ENCODE results near the gene AP1G2.

AP1G2 gene

DNA sequence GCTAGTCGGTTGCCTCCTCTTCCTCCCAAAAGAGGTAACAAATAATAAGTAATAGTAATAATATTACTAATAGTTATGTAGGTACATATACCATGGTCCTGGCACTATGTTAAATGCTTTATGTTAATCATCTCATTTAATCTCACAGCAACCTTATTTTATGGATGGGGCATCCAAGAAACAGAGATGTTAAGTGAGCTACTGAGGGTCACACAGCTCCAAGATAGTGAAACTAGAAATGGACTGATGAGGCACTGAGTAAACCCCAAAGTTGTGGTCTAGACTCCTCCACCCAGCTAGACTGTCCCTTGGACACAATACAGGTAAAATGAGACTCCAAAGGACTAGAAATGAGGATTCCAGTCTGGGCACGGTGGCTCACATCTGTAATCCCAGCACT is 31.1 kb downstream of the AP1G2 start:
- no peak for DNase-seq

DNA sequence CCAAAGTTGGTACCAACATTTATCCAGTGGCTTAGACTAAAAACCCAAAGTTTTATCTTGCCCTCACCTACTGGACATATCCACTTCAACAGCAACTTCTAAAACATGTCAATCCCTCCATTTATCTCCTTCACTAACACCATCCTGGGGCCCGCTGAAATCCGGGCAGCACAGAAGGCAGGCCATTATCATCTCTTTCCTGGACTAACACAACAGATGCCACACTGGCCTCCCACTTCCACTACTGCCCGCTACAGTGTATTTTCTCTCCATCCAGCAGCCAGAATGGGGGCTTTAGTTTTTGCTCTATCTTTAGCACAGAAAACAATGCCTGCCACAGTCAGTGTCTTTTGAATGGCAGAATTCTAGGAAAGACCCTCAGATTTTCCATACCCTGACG is 31.6 kb downstream of the AP1G2 start:
- no peak for DNase-seq

DNA sequence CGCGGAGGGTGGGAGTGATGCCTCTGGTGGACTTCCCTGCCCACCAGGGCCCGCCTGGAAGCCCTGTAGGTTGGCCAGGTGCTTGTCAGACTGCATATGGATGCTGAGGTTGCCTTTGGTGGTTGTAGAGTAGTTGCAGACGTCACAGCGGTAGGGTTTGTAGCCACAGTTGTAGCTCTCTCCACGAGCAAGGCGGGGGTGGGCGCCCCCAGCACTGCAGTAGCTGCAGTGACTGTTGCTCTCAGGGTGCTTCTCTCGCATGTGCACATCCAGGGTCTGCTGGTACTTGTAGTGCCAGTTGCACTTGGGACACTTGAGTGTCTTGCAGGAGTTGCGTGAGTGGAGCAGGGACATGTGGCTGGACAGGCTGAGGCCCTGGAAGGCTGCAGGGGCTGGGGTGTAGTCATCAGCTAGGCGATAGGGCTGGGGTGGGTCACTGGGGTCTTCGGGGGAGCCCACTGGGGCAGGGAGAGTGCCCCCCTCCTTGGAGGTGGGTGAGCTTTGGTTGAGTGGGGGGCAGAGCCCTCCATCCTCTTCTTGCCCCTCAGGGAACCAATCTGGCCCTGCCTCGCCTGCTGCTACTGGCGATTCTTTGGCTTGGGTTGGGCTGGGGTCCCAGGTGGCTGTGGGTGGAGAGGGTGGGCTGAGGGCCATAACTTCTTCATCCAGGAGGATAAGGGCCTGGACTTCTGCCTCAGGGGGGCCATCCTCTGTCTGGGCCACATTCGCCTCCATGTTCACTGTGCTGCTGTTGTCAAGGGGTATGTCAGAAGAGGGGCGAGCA is 33.7 kb downstream of the AP1G2 start:
- no peak for DNase-seq

DNA sequence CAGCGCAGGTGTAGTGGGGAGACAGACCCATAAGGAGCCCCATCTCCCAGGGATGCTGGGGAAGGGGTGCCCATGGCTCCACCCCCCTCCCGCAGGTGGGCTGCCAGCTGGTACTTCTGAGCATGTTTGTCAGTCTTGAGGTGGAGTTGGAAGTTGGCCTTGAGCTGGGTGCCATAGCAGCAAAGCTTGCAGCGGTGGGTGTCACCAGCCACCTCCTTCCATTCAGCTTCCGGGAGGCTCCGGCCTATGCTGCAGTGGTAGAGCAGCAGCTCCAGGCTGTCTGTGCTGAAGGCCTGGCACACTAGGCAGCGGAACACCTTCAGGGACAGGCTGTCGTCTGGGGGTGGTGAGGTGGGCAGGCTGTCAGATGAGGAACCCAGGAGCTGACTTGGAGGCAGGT is 34.9 kb downstream of the AP1G2 start:
- no peak for DNase-seq

DNA sequence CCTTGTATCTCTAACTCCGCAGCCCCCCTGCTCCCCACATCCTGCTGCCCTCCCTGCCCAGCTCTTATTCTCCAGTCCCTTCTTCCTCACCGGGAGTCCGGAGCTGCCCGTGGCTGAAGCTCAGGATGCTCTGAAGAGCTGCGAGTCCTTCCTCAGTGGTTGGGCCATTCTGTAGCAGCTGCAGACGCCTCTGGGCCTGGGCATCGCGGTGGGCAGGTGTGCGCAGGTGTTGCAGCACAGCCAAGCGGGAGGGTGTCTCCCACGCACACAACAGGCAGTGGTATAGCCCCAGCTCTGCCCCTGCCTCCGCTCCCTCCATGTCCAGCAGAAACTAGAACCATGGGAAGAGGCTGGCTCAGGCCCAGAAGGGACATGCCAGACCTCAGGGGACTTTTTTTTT is 36.2 kb downstream of the AP1G2 start:
- DNase-seq = no peak

DNA sequence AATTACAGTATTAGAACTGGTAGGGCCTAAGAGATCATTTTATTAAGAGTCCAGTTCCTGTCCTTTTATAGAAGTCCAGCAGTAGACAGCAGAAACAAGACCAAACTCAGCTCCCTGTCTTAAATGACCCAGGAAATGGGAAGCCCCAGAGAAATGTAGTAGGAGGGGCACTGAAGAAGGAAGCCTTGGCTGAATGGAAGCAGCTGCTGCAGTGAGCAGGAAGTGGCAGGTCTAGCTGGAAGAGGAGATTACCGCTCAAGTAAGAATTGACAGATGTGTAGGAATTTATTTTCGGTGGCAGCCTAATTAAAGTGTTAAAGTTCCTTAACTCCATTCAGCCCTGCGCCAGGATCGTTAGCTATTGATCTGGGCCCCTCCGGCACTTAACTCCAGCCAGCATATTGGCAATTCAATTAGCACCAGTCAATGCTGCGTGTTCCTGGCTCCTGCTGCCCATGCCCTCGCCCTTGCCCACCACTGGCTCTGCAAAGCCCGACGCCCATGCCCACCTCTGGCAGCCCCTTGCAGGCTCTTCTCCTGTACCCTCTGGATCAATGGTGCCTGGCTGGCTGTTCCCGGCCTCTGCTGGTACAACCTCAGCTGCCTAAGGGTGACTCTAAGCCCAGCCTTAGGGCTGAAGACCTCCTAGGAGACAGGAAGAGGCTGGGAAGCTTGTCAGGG is 37.1 kb downstream of the AP1G2 start:
- no peak for DNase-seq

DNA sequence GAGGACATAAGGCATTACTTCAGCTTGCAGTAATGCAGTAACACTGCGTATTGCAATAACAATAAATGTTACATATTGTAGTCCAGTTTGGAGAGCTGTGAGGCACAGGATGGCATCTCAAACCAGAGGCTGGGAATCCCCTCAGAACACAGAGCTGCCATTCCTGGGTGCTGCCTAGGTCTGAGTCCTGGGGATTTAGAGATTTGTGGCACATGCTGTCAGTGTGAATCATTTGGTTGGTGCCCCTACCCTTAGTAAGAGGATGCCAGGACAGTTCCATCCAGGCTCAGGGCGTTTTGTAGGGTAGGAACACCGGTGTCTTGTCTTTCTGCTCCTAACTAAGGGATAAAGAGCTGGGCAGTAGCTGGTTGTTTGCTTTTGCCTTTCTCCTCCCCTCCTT is 38.6 kb downstream of the AP1G2 start:
- DNase-seq = no peak

DNA sequence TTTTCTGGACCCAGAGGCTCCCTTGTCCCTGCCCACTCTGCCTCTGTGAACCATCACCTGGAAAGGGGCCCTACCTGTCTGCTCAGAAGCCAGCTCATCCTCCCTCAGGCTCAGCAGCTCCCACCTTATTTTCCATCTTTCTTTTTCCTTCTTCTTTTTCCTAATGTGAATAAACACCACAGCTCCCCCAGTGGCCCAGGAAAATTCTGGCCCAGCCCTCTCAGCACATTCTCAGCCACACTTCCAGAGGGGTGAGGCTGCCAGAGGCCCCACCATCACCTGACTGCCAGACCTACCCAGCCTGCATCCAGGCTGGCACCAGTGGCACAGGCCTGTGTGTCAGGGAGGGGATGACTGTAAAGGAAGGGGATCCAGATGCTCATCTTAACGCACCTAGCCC is 39.0 kb downstream of the AP1G2 start:
- DNase-seq = no peak

DNA sequence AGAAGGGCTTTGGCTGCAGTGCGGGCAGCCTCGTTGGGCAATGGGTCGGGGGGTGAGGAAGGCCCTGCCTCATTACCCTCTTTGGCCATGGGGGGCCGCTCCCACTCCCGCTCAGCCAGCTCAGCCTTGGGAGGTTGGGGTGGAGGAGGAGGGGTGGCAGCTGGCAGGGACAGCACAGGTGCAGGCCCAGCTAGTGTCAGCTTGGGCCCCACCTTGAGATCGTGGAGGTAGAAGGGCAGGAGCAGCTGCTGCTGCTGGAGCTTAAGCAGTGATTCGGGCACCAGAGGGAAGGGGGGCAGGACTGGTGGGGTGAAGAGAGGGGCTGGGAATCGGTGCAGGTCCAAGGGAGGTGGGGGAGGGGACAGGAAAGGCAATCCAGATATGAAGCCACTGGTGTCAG is 42.0 kb downstream of the AP1G2 start:
- DNase-seq = no peak

DNA sequence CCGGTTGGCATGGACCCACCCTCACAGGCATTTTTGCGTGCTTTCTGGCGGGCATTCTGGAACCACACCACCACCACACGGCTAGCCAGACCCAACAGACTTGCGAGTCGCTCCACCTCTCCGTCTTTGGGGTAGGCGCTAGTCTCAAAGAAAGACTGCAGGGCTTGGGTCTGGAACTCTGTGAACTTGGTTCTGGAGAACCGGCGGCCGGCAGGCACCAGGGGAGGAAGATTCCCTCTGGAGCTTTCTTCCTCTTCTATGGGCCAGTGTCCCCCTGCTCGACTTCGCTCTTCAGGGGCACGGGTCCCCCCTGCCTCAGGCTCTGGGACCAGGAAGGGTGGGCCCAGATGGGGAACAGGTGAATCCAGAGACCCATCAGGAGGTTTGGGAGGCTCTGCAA is 42.6 kb downstream of the AP1G2 start:
- no peak for DNase-seq

DNA sequence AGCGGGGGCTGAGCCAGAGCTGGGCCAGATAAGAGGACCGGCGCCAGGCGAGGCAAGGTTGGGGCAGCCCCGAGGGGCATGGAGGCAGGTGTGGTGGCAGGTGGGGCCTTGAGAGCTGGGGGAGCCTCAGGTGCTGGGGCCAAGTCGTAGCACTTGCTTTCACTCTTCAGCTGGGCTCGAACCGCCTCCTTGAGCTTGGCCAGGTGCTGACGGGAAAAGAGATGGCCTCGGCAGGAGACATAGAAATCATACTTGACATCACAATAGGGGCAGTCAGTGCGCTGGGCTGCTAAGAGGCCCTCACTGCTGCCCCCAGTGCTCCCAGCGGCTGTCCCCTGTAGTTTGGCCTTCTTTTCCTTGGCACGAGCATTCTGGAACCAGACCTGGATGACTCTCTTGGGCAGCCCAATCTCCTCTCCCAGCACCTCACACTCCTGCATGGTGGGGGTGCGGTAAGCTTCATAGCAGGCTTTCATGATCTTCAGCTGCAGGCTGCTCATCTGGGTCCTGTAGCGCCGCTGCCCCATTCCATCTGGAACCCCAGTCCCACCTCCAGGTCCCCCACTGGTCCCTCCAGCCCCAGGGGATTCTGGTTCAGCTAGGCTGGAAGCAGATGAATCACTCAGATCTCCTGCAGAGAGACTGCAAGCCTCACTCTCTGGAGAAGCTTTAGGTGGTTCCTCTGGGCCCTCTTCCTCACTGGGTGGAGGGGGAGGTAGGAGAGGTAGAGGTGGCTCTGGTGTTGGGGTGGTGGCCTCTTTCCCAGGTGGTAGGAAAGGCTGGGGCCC is 44.2 kb downstream of the AP1G2 start:
- DNase-seq = no peak

DNA sequence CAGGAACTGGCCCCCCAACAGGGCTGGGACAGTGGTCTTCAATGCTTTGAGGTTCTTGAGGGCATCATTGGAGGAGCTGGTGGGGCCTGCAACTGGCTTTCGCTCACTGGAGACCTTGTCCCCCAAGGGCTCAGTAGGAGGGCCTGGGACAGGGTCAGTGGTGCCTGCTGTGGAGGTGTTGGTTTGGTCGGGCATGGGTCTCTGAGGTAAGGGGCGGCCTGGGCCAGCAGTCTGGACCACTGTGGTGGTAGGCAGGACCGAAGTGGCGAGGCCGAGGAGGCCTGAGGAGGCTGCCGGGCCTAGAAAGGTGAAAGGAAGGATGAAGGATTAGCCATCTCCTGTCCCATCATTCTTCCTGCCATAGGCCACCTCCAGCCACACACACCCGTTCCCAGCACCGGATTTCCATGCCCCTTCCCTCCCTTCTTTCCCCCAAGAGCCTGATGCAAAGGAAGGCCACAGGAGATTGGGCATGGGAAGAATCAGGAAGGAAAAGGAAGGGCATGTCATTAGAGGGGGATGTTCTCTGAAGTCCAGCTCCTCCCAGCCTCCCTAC is 44.9 kb downstream of the AP1G2 start:
- no peak for DNase-seq

DNA sequence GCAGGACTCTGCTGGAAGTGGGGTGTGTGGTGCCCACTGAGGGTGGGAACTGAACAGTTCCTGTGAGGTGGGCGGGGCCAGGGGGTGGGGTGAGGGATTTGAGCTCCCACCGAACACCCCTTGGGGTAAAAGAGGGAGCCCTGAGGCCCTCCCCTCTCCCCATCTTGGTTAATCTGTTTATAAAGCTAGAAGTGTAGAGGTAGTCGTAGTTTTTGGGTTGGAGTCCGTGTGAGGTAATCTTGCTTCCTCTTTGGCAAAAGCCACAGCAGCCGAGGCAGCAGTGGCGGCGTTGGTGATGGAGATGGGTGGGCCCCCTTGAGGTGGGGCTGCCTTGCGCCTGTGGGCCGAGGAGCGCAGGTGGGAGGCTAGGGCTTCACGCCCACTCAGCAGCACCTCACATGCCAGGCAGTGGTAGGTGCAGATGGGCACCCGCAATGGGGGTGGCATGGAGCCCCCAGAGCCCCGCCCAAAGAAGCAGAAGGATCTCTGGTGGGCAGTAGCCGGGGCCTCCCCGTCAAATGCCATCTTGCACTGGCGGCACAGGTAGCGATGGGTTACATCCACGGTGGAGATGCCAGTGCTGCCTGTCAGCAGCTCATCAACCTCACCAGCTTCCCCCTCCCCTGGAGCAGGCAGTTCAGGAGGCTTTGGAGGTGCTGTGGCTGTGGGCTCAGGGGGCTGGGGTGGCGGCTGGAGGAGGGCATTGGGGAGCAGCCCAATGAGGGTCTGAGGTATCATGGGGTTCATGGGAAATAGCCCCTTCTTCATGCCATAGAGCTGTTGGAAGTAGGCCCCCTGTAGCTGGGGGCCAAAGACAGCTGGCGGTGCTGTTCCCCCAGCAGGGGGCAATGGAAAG is 45.6 kb downstream of the AP1G2 start:
- DNase-seq = no peak

DNA sequence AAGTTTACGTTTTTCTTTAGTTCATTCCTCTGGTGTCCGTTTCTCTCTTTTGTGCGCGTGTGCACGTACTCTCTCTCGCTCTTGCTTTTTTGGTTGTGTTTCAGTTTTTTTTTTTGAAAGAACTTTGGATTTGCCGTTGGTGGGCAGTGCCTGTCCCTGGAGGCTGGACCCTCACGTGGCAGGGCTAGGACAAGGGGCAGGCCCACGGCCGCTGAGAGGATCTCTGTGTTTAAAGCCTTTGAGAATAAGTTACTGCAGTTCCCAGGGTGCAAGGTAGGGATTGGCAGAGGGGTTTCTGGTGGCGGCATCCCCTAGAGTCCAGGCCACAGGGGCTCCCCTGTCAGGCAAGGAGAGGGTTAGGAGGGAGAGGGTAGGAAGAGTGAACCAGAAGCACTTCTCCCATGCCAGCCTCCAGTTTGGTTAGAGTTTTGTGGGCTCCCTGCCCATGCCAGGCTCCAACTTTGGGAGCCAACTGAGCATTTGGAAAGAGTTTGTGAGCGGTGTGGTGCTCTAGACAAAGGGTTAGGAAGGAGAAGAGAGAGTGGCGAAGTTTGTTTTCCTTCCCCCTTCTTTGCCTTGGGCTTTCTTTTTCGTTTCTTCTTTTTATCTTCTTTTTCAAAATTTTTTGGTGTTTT is 46.6 kb downstream of the AP1G2 start:
- DNase-seq = no peak

DNA sequence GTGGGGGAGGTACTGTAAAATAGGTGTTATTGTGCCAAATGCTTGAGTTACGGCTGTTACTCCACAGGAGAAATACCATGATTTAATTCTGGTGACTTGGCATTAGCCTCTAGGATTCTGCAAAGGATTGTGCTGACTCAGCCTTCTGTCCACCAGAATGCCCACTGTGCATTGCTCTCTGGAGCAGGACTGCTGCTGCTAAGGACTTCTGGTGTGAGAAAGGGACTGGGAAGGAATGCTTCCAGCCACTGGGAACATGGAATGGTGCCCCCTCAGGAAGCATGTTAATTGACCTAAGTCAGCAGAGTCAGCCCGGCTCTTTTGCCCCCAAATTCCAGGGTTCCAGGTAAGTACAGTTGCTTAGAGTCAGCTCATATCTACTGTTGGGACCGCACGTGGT is 48.9 kb downstream of the AP1G2 start:
- no peak for DNase-seq

DNA sequence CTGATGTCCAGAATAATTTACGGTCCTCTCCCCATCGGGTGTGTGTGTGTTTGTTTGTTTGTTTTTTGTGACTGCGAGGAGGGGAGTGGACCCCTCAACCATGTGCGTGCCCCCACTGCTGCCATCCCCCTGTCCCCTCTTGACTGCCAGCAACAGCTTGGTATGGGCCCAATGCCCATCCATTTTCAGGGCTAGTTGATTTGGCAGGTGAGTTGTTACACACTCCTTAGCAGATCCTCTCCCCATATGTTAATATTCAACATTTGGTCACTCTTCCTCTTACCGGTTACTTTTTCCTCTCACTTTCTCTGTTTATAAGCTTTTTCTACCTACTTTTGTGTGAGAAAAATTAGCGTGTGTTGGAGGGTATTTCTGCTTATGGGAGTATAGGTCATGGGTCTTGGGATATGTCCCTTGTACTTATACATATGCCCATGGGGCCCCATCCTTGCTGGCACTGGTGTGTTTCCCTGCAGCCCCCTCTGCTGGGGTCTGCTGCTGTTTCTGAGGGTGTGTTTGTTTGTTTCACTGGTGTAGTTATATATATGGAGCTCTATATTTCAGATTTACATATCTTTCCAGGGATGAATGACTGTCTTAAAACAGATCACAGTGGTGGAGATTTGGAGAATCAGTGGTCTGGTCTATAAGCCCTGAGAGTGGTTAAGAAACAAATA is 49.8 kb downstream of the AP1G2 start:
- DNase-seq = no peak

DNA sequence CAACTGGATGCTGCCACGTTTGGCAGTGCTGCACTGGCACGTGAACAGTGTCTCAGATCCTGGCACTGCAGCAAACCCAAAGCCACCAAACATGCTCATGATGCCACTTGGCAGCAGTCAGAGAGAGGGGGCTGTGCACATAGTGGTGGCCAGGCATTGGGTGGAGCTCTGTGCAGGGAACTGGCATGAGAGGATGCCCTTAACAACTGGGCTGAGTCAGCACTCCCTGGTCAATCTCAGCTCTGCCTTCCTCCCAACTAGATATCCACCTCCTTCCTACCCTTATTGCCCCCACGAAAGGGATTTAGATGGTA is 53.0 kb downstream of the AP1G2 start:
- DNase-seq = no peak

DNA sequence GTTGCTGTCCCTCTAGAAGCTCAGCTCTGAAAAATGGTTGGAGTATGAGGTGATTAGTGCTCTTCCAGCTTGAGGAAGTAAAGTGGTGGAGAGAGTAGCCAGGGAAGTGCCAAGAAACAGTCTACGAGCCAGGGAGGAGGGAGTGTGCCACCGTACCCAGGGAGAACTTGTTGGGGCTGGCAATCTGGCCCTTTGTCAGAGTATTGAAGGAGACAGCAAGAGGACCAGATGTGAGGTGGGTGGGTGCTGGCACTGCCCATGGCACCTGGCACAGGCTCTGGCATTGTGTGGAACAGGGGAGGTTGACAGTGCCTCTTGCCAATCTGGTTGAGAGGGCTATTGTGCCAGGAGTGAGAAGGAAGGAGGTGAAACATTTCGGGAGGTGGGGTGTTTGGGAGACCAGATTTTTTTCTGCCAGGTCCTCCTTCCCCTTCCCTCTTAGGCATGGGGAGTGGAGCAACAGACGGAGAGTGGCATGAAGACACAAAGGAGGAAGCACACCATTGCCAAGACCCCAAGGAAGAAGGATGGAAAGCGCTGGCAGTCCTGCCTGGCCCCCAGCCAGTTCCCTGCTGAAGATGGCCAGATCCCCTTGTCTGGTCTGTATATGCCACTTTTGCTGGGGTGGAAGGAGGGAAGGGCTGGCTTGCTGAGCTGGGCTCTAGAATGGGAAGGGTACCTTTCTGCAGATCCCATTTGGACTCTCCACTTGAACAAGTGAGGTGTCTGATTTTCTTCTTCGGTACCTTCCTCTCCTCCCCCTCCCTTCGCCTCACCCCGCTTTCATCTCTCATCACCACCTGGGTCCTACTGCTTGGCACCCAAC is 53.6 kb downstream of the AP1G2 start:
- DNase-seq = no peak

DNA sequence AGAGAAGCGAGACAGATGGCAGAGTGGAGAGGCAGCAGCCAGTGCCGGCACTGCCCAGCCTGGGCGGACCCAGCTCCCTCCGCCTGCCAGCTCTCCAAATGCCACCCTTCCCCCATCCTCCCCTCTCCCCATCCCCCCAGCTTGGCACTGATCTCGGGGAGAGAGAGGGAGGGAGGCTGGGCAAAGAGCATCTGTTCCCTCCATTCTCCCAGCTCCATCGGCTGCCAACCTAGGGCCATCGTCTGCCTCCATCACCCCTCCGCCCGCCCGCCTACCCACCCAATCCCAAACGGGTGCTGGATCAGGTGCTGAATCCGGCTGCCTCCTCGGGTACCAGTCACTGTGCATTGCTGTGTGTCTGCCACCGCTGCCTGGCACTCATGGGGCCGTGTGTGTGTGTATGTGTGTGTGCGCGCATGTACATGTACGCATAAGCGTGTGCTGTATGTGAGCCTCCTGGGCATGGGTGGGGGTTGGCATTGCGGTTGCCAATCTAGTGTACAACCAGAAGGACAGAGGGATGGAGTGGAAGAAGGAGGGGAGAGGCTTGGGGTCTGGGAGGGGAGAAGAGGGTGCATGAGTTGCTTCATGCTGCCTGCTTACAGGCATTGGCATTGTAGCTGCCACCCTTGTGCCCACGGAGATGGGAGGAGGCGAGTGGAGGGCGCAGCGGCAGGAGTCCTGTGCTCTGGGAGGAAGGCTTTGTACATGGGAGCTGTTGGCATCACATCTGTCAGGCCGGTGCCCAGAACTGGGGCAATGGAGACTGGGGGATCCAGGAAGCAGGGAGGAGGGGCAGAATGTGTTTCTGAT is 54.4 kb downstream of the AP1G2 start:
- DNase-seq = no peak

DNA sequence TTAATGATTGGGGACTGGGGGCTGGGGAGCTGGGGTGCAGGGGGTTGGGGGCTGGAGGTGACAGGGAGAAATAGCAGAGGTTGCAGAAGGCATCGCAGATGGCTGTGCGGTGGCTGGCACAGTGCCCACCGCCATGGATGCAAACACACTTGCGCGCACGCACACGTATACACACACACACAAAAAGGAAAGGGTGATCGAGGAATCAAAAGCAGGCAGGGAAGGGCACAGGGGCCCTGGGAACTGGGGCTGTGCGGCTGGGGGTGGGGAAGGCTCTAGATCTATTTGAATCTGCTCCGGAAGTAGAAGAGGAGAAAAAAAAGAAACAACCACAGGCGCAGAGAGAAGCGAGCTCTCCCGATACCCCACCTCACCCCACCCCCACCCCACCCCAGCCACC is 55.4 kb downstream of the AP1G2 start:
- DNase-seq = no peak

Data from CD4-positive, alpha-beta T cell treated with Interleukin-10 for 1 hour (primary cell).